NCI-H1105 treated with DMSO at 0.1 percent for 48 hours (cell line): ENCODE data around the gene SPTLC2.
"Not testable (repeated sequence)": the region's sequence is repeated elsewhere in the genome, so short reads cannot be mapped to it uniquely, and the experiment has no call there.

Experiments
- DNase-seq: peaks from one replicate; lab custom pipeline; 2025; lab: John Stamatoyannopoulos, UW

Gene SPTLC2

DNA sequence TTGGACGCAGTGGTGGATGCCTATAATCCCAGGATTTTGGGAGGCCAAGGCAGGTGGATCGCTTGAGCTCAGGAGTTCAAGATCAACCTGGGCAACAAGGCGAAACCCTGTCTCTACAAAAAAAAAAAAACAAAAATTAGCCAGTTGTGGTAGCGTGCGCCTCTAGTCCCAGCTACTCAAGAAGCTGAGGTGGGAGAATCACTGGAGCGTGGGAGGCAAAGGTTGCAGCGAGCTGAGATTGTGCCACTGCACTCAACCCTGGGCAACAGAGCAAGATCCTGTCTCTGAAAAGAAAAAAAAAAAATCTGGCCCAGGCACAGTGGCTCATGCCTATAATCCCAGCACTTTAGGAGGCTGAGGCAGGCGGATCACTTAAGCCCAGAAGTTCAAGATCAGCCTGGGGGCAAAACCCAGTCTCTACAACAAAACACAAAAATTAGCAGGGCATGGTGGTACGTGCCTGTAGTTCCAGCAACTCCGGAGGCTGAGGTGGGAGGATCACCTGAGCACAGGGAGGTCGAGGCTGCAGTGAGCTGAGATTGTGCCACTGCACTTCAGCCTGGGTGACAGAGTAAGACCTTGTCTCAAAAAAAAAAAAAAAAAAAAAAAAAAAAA, 27.9 kb downstream of the SPTLC2 start:
- DNase-seq = not testable (repeated sequence)

GRCh38 chr14:77585385-77585784, 31.1 kb downstream of the SPTLC2 start:
- no peak for DNase-seq

GRCh38 chr14:77584809-77585208, 31.6 kb downstream of the SPTLC2 start:
- no peak for DNase-seq

GRCh38 chr14:77583657-77584056, 32.8 kb downstream of the SPTLC2 start:
- DNase-seq = no peak

GRCh38 chr14:77582511-77582910, 33.9 kb downstream of the SPTLC2 start:
- DNase-seq = no peak

- DNase-seq = peak; percentile 93
Measured at GRCh38 chr14:77580964-77581505, 35.4 kb downstream of the SPTLC2 start.

DNA sequence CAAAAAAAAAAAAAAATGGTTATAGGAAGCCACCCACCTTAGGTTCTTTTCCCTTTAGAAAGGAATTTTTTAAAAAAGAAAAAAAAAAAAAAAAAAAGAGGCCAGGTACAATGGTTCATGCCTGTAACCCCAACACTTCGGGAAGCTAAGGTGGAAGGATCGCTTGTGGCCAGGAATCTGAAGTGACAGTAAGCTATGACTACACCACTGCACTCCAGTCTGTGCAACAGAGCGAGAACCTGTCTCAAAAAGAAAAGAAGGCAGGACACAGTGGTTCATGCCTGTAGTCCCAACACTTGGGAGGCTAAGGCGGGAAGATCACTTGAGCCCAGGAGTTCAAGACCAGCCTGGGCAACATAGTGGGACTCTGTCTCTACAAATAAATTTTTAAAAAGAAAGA, 36.0 kb downstream of the SPTLC2 start:
- no peak for DNase-seq

DNA sequence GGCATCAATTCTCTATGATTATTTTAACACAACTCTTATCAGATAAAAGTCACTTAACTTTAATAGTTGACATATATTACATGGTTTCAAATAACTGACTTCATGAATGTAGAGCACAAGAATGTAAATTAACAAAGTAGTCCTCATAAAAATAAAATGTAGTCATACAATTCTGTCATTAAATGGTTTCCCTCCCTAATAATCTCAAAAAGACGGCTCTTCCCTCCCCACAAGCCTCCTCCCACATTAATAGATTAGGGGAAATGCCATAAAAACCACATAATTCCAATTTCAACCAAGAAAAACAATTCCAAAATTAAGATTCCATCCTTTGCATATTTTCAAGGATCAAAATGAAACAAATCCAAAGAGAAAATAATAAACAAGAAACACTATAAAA, 36.7 kb downstream of the SPTLC2 start:
- no peak for DNase-seq

- no peak for DNase-seq
Measured at GRCh38 chr14:77579065-77579464, 37.4 kb downstream of the SPTLC2 start.

GRCh38 chr14:77574446-77575115, 41.9 kb downstream of the SPTLC2 start:
- no peak for DNase-seq

DNA sequence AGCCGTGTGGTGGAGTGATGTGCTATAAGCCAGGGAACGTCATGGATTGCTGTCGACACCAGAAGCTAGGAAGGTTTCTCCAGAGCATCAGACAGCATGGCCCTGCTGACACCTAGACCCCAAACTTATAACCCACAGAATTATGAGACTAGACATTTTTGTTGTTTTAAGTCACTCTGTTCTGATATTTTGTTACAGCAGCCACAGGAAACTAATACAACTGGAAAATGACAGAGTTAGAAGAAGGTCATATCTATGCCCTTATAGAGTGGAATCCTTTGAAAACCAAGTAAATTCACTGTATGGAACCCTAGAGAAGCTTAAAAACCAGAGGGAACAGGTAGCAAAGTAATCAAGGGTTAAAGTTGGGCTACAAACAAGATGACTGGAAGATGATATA, 42.5 kb downstream of the SPTLC2 start:
- no peak for DNase-seq

GRCh38 chr14:77570706-77571268, 45.6 kb downstream of the SPTLC2 start:
- DNase-seq = no peak

DNA sequence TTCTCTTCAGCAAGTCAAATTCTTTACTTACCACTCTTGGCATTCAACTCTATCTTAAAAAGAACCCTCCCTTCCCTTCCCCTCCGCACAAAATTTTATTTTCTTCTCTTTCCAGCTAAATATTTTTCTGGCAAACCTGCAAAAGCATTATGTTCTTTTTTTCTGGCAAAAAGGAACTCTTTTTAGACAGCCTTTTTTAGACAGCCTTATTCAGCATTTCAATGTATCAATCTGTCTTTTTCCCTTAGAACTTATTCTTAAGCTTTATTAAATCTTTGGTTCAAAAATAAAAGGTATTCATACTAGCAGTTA, 50.5 kb downstream of the SPTLC2 start:
- no peak for DNase-seq

GRCh38 chr14:77565289-77565993, 51.0 kb downstream of the SPTLC2 start:
- DNase-seq = no peak

DNA sequence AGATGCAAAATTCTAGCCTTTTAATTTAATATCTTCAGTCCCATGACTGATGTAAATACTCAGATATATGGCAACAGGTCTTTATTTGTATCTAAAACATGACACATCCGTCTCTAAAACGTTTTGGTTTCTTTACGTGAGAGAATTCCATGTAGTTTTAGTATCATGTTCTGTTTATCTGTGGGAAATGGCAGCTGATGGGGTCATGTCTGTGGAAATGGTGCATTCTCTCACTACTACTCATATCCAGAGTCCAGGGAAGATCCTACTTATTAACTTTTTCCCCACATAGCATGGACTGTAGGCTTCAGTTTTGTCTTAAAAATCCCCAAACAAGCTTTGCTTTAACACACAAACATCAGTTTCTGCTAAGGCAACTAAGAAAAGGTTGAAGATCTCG, 53.8 kb downstream of the SPTLC2 start:
- no peak for DNase-seq

DNA sequence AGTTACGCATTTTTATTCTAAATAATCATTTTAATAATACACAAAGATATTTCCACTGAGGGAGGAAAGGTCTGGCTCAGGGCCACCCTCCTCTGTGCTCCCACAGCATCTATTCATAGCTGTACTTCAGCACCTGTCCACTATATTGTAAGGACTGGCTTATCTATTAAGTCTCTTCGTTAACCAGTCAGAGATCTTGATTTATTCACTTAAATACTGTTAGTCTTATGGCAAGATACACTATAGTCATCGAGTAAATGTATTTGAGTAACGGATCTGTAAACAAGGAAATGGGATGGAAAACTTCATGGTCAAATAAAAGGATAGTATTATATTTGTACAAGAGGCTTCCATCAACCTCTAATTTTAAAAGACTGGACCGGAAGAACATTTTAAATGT, 54.6 kb downstream of the SPTLC2 start:
- no peak for DNase-seq

- no peak for DNase-seq
Measured at GRCh38 chr14:77559381-77559780, 57.1 kb downstream of the SPTLC2 start.

DNA sequence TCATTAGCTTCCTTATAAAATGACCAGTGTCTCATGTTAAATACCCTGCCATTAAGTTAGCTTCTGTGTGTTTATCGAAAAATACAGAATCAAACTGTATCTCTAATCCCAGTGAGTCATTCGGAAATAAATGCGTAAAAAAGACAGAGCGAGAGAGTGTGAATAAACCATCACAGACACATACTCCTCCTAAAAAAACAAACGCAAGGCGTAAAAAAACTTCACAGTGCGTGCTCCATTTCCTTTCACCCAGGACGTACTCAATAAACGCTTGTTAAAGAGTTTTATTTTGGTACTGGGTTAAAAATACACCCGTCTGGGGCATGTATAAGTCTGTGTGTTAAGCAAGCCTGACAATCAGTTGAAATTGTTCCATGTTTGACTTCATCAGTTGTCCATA, 59.0 kb downstream of the SPTLC2 start:
- no peak for DNase-seq

DNA sequence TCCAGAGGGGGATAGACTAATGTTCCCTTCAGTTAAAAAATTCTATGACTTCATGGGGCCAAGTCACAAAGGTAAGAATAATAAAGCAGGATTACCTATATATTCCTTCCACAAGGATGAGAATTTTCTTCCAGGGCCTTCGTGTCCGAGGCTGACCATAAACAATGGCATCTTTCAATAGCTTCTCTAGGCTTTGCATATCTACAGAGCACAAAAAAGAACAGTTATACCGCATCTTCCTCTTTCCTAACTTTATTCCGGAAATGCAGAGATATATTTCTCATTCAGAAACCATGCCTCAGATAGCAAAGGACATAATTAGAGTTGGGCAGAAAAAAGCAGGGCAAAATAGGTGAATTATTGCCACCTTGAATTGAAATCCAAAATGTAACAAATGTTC, 59.5 kb downstream of the SPTLC2 start:
- no peak for DNase-seq

DNA sequence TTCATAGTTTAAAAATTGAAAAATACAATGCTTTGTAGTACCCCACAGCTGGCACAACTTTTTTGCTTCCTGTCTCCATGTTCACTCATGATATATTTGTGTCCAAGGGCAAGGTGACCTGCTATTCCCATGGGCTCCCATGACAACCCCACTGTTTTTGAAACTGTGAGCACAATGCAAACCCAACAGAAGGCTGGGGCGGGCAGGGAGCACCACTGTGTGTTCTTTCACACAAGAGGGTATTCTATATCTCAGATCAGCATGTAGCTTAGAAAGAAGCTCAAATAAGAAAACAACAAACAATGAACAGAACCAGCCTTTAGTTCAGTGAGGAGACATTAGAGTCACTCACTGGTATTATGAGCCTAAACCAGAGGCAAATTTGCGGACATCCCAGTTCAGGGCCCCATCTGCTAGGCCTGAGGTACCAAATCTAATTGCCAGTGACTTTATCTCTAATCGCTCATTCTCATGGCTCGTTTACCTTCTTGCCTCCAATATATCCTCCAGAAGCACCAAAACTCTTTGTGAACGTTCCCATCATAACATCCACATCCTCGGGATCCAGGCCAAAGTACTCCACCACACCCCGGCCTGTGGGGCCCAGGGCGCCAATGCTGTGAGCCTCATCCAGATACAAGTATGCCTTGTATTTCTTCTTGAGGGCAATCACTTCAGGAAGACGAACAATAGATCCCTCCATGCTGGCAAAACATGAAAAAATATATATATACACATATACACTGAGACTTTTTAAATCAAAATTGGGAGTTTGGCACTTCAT, 61.4 kb downstream of the SPTLC2 start:
- DNase-seq = no peak

DNA sequence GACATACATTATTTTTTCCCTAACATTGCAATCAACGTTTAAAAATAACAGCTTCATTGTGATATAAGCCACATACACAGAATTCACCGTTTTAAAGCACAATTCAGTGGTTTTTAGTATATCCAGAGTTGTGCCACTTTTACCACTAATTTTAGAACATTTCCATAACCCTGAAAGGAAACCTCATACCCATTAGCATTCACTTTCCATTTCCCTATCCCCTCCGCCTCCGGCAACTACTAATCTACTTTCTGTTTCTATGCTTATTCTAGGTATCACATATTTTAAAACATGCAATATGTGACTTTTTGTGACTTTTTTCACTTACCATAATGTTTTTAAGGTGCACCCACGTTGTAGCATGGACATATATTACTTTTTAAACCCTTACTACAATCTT, 62.2 kb downstream of the SPTLC2 start:
- no peak for DNase-seq

- DNase-seq = no peak
Measured at GRCh38 chr14:77549451-77549850, 67.0 kb downstream of the SPTLC2 start.
